Activated T-helper 17 cell treated with anti-CD3 and anti-CD28 coated beads, Interleukin-2, amount 50 U/mL, for 72 hours (primary cell): ENCODE results near the gene AKT3. TPM values are rescaled to one million over a fixed set of nuclear protein-coding genes. Genes with fewer than 3 reads are reported as not detected.
A peak's percentile ranks its signal among the peaks of the same experiment; 100 is the strongest.
"Not testable (repeated sequence)": the region's sequence is repeated elsewhere in the genome, so short reads cannot be mapped to it uniquely, and the experiment has no call there.

Experiments
- ATAC-seq: fragments of 150-1000 bp; cut with Tn5 transposase; replicated peaks from 2 replicates; pipeline ENCODE4 v1.10.0; 2021; ENCODE audit warnings: mild to moderate bottlenecking, moderate library complexity
- H3K27ac Mint-ChIP-seq: one replicate; pipeline ENCODE4 v1.8.0; 2022; ENCODE audit warnings: mixed read lengths
- H3K27me3 Mint-ChIP-seq: one replicate; pipeline ENCODE4 v1.8.0; 2022; ENCODE audit warnings: mixed read lengths
- H3K36me3 Mint-ChIP-seq: one replicate; pipeline ENCODE4 v1.8.0; 2022; ENCODE audit warnings: low read depth, mild to moderate bottlenecking, mixed read lengths
- H3K4me1 Mint-ChIP-seq: one replicate; pipeline ENCODE4 v1.8.0; 2022; ENCODE audit warnings: mixed read lengths
- H3K4me3 Mint-ChIP-seq: one replicate; pipeline ENCODE4 v1.8.0; 2022; ENCODE audit warnings: mild to moderate bottlenecking, mixed read lengths
- H3K9me3 Mint-ChIP-seq: one replicate; pipeline ENCODE4 v1.8.0; 2022; ENCODE audit warnings: mixed read lengths
- total RNA-seq, 2 donors: library from RNA; stranded (reverse); gene quantifications; one replicate each; pipeline ENCODE4 v1.2.3, GENCODE V29; 2022

Gene AKT3
- 10 to 100 TPM; 32.2 to 53.2 TPM for total RNA-seq

DNA sequence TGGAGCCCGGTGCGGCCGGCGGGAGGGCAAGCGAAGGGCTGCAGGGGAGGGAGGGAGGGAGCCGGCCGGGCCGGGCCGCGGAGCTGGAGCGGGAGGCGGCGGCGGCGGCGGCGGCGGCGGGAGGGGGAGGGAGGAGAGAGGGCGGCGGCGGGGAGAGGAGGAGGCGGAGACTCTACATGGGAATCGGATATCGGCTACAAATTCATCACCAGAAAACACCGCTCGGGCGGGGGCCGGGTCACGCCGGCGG, at the start of gene AKT3:
AKT3 (minus strand) TSS at position 42 of the 250 bp plus-strand sequence. CDS start 7,073 bp downstream, outside the sequence.
- H3K9me3 Mint-ChIP-seq = no peaks in the 10 kb centered on the region
- peak within 1 kb of the TSS; percentile 95 for H3K4me3 Mint-ChIP-seq
- peaks cover 12% of the 10 kb centered on the region for H3K4me1 Mint-ChIP-seq
- H3K36me3 Mint-ChIP-seq = peaks cover 9% of the 10 kb centered on the region
- H3K27me3 Mint-ChIP-seq = no peaks in the 10 kb centered on the region
- ATAC-seq = peak; percentile 74
- H3K27ac Mint-ChIP-seq = peak within 1 kb of the TSS; percentile 98

DNA sequence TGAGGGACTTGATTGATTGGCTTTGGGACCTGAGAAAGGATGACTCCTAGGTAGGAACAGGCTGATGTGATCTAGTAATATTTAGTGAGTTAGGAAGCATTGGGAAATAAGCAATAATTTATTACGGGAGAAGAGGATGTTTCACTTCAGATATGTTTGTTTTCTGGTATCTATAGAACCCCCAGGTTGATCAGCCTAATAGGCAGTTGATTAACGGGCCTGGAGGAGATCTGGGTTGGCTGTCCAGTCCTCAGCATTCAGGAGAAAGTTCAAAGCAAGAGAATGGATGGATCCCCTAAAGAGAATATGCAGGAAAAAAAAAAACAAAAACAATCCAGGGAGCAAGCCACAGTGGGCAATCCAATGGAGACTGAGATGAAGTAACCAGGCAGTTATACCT, 48.2 kb upstream of the AKT3 start:
- ATAC-seq = no peak
- H3K27ac Mint-ChIP-seq = no peak overlapping the region
- H3K4me3 Mint-ChIP-seq = no peak overlapping the region
- no peaks in the 10 kb centered on the region for H3K4me1 Mint-ChIP-seq
- H3K27me3 Mint-ChIP-seq = peaks cover 28% of the 10 kb centered on the region
- H3K36me3 Mint-ChIP-seq = no peaks in the 10 kb centered on the region
- H3K9me3 Mint-ChIP-seq = no peaks in the 10 kb centered on the region

DNA sequence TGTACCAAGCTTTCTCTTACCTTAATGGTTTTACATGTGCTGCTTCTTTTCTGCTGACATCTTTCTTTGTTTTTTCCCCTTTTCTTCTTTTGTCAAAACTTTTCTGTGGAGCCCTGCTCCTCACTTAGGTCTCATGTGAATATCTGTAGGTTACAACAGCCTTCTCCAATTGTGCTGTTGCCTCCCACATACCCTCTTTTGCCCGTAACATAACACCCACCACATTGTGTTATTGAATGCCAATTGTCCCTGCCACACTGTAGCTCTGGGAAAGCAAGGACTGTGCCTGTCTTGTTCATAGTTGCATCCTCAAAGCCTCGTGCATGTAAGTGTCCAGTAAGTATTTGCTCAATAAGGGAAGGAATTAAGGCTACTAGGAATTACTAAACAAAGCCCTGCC, 46.3 kb upstream of the AKT3 start:
- H3K27ac Mint-ChIP-seq = no peak overlapping the region

DNA sequence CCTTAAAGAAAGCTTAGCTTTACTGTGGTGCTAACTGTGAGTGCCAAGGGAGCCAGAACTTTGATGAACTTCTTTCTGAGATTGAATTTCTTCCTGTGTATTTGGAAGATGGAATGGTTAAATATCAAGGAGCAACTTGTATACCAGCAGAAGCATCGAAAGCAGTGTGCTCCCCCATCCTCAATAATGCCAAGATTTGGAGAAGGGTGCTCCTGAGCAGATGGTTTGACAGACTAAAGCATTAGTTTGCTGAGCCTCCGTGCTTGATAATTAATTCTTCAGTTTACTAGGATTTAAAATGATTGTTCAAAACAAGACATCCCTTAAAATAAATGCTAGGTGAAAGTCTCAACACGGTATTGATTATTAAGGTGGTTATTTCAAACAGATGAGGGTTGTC, 42.4 kb upstream of the AKT3 start:
- Mint-ChIP-seq H3K9me3 (no peaks in the 10 kb centered on the region), H3K27ac (no peak overlapping the region), H3K27me3 (peaks cover 17% of the 10 kb centered on the region), H3K36me3 (no peaks in the 10 kb centered on the region), H3K4me3 (no peak overlapping the region), H3K4me1 (no peaks in the 10 kb centered on the region)
- no peak for ATAC-seq

More for the DNA sequence above, 46.3 kb upstream of the AKT3 start:
- peaks cover 24% of the 10 kb centered on the region for H3K27me3 Mint-ChIP-seq
- no peak for ATAC-seq
- no peaks in the 10 kb centered on the region for H3K4me1 Mint-ChIP-seq
- no peaks in the 10 kb centered on the region for H3K9me3 Mint-ChIP-seq
- no peaks in the 10 kb centered on the region for H3K36me3 Mint-ChIP-seq
- H3K4me3 Mint-ChIP-seq = no peak overlapping the region

DNA sequence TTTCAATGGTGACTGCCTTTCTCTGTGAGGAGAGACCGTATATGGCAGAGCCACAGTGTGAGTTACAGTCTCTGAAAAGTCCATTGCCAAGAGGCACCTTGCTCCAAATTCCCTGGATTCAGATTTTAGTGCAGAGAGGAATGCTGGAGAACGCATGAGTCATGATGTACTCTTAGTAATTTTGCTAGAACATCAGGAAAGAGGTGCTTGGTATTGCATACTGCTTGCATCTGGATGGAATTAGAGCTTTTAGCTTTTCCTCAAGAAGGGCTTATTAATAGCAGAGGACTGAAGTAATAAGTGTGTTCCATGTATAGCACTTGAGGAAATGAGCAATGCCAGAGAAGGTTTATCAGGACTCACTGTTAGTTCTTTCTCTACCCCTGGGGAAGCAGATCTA, 40.5 kb upstream of the AKT3 start:
- no peak for ATAC-seq
- no peak overlapping the region for H3K4me3 Mint-ChIP-seq
- no peak overlapping the region for H3K27ac Mint-ChIP-seq
- no peaks in the 10 kb centered on the region for H3K4me1 Mint-ChIP-seq
- peaks cover 3% of the 10 kb centered on the region for H3K27me3 Mint-ChIP-seq
- H3K9me3 Mint-ChIP-seq = no peaks in the 10 kb centered on the region
- no peaks in the 10 kb centered on the region for H3K36me3 Mint-ChIP-seq

DNA sequence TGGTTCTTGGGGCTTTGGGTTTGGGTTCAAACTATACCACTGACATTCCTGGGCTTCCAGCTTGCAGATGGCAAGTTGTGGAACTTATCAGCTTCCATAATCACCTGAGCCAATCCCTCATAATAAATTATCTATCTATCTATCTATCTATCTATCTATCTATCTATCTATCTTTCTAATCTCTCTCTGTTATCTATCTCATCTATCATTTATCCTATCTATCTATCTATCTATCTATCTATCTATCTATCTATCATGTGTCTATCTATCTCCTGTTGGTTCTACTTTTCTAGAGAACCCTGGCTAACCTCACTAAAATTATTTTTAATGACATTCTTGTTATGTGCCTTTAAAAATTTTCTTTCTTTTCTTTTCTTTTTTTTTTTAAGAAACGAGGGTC, 35.8 kb upstream of the AKT3 start:
- Mint-ChIP-seq H3K4me1 (no peaks in the 10 kb centered on the region), H3K27ac (no peak overlapping the region), H3K27me3 (peaks cover 7% of the 10 kb centered on the region), H3K4me3 (no peak overlapping the region), H3K36me3 (no peaks in the 10 kb centered on the region), H3K9me3 (no peaks in the 10 kb centered on the region)
- ATAC-seq = no peak

DNA sequence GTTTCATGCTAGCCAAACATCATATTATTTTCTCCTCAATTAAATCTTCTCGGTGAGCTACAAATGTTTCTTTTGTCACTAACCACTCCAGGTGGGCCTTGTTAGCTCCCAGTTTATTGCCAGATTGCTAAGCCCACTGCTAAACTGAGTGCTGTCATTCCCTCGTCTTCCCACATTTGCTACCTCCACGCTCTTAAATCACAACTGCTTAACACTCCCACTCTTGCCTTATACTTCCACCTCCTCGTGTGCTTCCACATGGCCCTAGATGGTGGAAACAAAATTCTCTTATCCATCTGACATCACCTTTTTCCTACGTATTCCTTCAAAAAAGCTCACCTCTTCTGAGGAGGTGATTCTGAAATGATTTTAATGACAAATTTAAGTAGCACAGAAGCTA, 34.6 kb upstream of the AKT3 start:
- peaks cover 7% of the 10 kb centered on the region for H3K27me3 Mint-ChIP-seq
- H3K9me3 Mint-ChIP-seq = no peaks in the 10 kb centered on the region
- no peaks in the 10 kb centered on the region for H3K36me3 Mint-ChIP-seq
- no peaks in the 10 kb centered on the region for H3K4me1 Mint-ChIP-seq
- H3K27ac Mint-ChIP-seq = no peak overlapping the region
- no peak for ATAC-seq
- no peak overlapping the region for H3K4me3 Mint-ChIP-seq

DNA sequence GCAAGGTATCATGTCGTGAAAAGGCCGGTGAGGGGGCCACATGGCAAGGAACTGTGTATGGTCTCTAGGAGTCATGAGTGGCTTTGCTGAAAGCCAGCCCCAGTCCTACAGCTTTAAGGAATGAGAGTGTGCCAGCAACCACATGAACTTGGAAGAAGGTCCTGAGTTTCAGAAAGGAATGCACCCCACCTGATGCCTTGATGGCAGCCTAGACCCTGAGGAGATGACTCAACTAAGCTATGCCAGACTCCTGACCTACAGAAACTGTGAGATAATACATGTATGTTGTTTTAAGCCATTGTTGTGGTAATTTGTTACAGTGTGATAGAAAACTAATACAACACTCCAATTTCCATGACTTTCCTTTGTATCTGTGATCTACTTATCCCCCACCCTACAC, 33.5 kb upstream of the AKT3 start:
- peaks cover 7% of the 10 kb centered on the region for H3K27me3 Mint-ChIP-seq
- no peak for ATAC-seq

DNA sequence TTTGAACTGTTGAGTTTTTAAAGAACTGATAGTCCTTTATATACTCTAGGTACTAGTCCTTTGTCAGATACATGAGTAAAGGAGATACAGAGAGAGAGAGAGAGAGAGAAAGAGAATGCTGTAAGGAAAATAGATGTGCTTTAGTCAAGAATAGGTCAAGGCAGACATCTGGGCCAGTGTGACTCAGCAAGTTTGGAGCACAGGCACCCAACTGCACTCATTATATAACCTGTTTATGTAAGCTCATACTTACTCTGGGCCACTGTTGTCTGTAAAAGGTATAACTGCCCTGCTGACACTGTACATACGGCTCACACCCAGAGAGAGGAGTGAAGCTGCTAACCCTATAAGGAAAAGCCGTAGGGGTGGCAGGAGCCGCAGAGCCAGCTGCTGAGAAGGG, 32.2 kb upstream of the AKT3 start:
- Mint-ChIP-seq H3K27ac (no peak overlapping the region), H3K4me1 (no peaks in the 10 kb centered on the region), H3K27me3 (peaks cover 7% of the 10 kb centered on the region), H3K9me3 (no peaks in the 10 kb centered on the region), H3K36me3 (no peaks in the 10 kb centered on the region), H3K4me3 (no peak overlapping the region)
- no peak for ATAC-seq

More for the DNA sequence above, 33.5 kb upstream of the AKT3 start:
- H3K4me1 Mint-ChIP-seq = no peaks in the 10 kb centered on the region
- H3K4me3 Mint-ChIP-seq = no peak overlapping the region
- no peaks in the 10 kb centered on the region for H3K36me3 Mint-ChIP-seq
- H3K9me3 Mint-ChIP-seq = no peaks in the 10 kb centered on the region
- H3K27ac Mint-ChIP-seq = no peak overlapping the region

DNA sequence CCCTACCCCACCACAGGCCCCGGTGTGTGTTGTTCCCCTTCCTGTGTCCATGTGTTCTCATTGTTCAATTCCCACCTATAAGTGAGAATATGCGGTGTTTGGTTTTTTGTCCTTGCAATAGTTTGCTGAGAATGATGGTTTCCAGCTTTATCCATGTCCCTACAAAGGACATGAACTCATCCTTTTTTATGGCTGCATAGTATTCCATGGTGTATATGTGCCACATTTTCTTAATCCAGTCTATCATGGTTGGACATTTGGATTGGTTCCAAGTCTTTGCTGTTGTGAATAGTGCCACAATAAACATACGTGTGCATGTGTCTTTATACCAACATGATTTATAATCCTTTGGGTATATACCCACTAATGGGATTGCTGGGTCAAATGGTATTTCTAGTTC, 27.0 kb upstream of the AKT3 start:
- not testable (repeated sequence) for H3K36me3 Mint-ChIP-seq, H3K27me3 Mint-ChIP-seq, H3K27ac Mint-ChIP-seq, H3K4me3 Mint-ChIP-seq, ATAC-seq, H3K9me3 Mint-ChIP-seq, H3K4me1 Mint-ChIP-seq

DNA sequence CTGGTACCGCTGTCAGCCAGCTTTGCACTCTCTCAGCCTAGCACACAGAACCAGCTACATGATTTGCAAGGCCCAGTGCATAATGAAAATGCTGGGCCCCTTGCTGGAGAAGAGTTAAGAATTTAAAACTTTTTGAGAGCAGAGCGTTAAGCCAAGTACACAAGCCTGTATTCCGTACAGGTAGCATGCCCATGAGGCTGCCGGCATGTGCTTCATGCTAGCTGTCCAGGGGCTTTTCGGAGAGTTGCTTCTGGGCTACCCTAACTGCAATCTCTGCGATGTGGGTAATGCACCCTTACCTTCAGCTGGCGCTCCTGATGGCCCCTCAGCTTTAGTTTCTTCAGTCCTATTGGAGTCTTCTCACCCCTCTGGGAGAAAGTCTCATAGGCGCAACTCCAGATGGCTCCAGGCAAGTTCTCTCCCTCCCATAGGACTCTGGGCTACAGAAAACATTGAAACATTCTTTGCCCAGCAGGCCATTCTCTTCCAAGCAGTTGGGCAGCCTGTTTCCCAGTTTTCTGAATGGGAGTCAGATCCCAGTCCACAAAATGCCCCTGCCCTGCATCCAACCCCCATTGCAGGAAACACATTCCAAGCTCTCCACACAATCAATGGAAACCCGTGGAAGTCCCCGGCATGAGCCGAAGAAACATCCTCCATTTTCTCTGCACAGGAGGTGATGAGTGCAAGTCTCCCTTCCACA, 5.7 kb upstream of the AKT3 start:
- Mint-ChIP-seq H3K9me3 (no peaks in the 10 kb centered on the region), H3K4me3 (no peak overlapping the region), H3K27ac (no peak overlapping the region), H3K27me3 (peaks cover 28% of the 10 kb centered on the region), H3K4me1 (peaks cover 4% of the 10 kb centered on the region), H3K36me3 (no peaks in the 10 kb centered on the region)
- ATAC-seq = no peak

DNA sequence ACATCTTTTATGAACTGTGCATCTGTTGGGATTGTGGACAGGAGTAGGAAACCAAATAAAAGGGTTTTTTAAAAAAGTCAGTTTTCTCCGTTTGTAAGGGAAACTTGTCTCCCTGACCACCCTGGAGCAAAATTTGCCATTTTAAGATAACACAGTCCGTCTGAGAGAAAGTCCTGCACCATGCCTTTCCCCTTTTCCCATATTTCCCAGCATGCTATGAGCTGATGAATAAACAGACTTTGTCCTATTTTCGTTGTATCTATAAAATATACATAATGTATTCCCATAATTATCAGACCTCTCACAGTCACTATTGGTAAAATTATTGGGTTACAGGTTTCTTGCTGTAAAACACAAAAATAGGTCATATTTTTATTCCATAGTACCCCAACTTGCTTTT, 1.7 kb upstream of the AKT3 start:
- H3K27me3 Mint-ChIP-seq = peaks cover 3% of the 10 kb centered on the region
- peak overlapping the region; percentile 84 for H3K27ac Mint-ChIP-seq
- H3K4me3 Mint-ChIP-seq = peak overlapping the region; percentile 85
- ATAC-seq = no peak
- H3K36me3 Mint-ChIP-seq = peaks cover 9% of the 10 kb centered on the region
- peaks cover 12% of the 10 kb centered on the region for H3K4me1 Mint-ChIP-seq
- H3K9me3 Mint-ChIP-seq = no peaks in the 10 kb centered on the region

DNA sequence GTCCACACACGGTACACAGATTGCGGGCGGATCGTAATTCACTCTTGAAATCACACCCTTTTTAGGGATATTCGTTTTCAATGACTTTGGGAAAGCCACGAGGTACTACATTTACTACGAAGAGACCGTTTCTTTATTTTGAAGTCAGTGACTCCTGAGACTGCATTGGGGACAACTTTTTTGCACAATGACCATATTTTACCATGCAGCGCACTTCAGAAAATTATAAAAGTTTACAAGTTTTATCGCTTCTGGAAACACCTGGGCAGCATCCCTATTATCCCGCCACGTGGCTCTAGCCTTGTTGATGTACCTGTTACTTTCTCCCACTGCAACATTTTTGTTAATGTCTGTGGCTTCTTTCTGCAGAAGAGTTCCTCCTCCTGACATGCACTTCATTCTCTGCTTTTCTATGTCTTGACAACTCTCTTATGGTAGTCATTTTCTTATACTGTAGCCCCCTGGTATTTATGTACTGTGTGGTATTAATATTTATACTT, 1.3 kb upstream of the AKT3 start:
- peaks cover 9% of the 10 kb centered on the region for H3K36me3 Mint-ChIP-seq
- peaks cover 3% of the 10 kb centered on the region for H3K27me3 Mint-ChIP-seq
- H3K9me3 Mint-ChIP-seq = no peaks in the 10 kb centered on the region
- peaks cover 12% of the 10 kb centered on the region for H3K4me1 Mint-ChIP-seq
- no peak for ATAC-seq
- H3K4me3 Mint-ChIP-seq = peak overlapping the region; percentile 85
- peak overlapping the region; percentile 84 for H3K27ac Mint-ChIP-seq

DNA sequence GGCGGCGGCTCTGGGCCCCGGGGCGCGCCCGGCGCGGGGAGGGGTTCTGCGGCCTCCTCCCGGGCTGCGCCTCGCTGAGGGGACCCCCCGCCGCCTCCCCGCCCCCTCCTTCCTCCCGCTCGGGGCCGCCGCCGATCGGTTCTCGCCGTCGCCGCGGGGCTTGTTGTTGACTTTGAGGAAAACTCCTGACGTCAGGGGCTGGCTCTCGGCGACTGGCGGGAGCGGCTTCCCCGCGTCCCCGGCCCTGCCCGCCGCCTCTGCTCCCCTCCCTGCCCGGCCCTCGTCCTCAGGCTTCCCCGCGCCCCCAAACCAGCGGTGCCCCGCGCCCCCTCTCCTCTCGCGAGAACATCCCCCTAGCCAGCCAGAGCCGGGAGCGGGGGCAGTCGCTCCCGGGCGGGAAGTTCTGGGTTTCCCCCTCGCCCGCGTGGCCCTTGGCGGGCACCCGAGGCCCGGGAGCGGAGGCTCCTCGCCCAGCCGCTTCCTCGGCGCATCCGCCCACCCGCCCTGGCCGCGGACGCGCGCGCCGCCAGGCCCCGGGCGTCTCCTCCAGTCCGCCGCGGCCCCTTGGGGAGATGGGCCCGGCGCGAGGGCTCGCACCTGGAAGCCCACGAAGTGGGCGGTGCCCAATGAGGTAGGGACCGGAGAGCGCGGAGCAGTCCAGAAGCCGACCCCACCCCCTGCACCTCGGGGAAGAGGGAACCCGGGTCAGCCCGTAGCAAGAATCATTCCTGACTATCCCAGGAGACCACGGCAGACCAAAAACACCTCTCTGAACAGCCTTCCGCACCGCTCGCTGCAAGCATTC, 611 bp upstream of the AKT3 start:
- Mint-ChIP-seq H3K27ac (peak overlapping the region; percentile 84), H3K36me3 (peaks cover 9% of the 10 kb centered on the region), H3K27me3 (no peaks in the 10 kb centered on the region), H3K4me3 (peak overlapping the region; percentile 85), H3K4me1 (peaks cover 12% of the 10 kb centered on the region), H3K9me3 (no peaks in the 10 kb centered on the region)
- peak; percentile 60 for ATAC-seq
